ENCODE data around the gene XDH. TPM values are rescaled to one million over a fixed set of nuclear protein-coding genes. Genes with fewer than 3 reads are reported as not detected.

The XDH gene
- total and polyA plus RNA-seq, 9 of the 15 experiments (the other 6 are each of a cell fraction or from before 2014, with no cell fraction given): 0.04 to 0.06 TPM; not detected in 7

- H3K9me1 ChIP-seq (ENCODE audit: control insufficient read depth, insufficient read depth, low read length): no peaks in the 10 kb centered on the region
- peaks cover 0 to 16% of the 10 kb centered on the region in 2 experiments; a peak in 2 of 5 replicates for H3K27me3 ChIP-seq (ENCODE audit: control insufficient read depth in 2 of 2, insufficient read depth in 2 of 2, low read length in 2 of 2)
- no peak overlapping the region for H2AFZ ChIP-seq (ENCODE audit: low read depth, low read length)
- ATAC-seq (no peak), DNase-seq (ENCODE audit: extremely low read depth in 1 of 4, low spot score in 3 of 4) (no peak), FAIRE-seq (no peak)
- CTCF ChIA-PET (ENCODE audit: low intra/inter-chr PET ratio): no interaction called here
- POLR2A ChIA-PET: interaction anchor here (0.7 kb wide), 1 partner anchor 16 kb away, joined by 3 read pairs; no protein-coding TSS in a partner anchor
- H3K27ac ChIP-seq (ENCODE audit: extremely low read depth, low read depth, low read length): no peak overlapping the region
- 0% methylated on average over 4 of the region's 7 CpGs for WGBS (ENCODE audit: insufficient coverage, low coverage, missing lambda C conversion rate)
- no peak overlapping the region for H3K4me2 ChIP-seq (ENCODE audit: insufficient read depth, low read length)
- H3K36me3 ChIP-seq (ENCODE audit: control insufficient read depth, insufficient read depth, low read length): no peaks in the 10 kb centered on the region
- BruUV-seq (replicated peaks): no TSS peak
- no peaks in the 10 kb centered on the region for H3K79me2 ChIP-seq (ENCODE audit: control insufficient read depth, insufficient read depth, low read length)
- intact Hi-C loops (cut with micrococcal nuclease) (no loop called here), in situ Hi-C loops (cut with MboI) (no loop called here)
- H4K20me1 ChIP-seq (replicated peaks; ENCODE audit: control insufficient read depth, insufficient read depth, low read length): 0 out of 2 replicates have a peak, but pooled peaks cover 3% of the 10 kb centered on the region
- no peak overlapping the region for H3K9ac ChIP-seq (ENCODE audit: insufficient read depth in 1 of 2, low read depth in 2 of 2, low read length in 2 of 2)
- no peaks in the 10 kb centered on the region for H3K9me3 ChIP-seq (replicated peaks; ENCODE audit: control insufficient read depth, insufficient read depth, low read depth, low read length)
- H3K4me1 ChIP-seq (replicated peaks in 1 of 2; ENCODE audit: control insufficient read depth in 2 of 2, insufficient read depth in 2 of 2, low read length in 2 of 2): no peaks in the 10 kb centered on the region
- no peak overlapping the region for H3K4me3 ChIP-seq
- TF ChIP-seq MAZ (CRISPR knock-in tag; conservative IDR thresholded peaks at IDR 0.05 in 1 of 2, IDR thresholded peaks at IDR 0.05 in 1 of 2) (no peak), TCF3 (CRISPR knock-in tag; IDR thresholded peaks at IDR 0.05) (no peak), IRF2 (CRISPR knock-in tag; IDR thresholded peaks at IDR 0.05) (no peak), ZNF133 (CRISPR knock-in tag; IDR thresholded peaks at IDR 0.05) (no peak), NUFIP1 (IDR thresholded peaks at IDR 0.05; ENCODE audit: partially characterized antibody) (no peak), SAFB (IDR thresholded peaks at IDR 0.05; ENCODE audit: borderline replicate concordance, low read depth, low read length) (no peak), U2AF1 (optimal IDR thresholded peaks at IDR 0.05; ENCODE audit: low read depth, low read length) (no peak), ZNF77 (CRISPR knock-in tag; IDR thresholded peaks at IDR 0.05) (no peak), TAF15 (IDR thresholded peaks at IDR 0.05; ENCODE audit: low read depth, low read length) (no peak), ELF1 (tag; IDR thresholded peaks at IDR 0.05) (no peak), GABPA (tag; conservative IDR thresholded peaks at IDR 0.05; ENCODE audit: low read depth) (no peak), SRSF3 (IDR thresholded peaks at IDR 0.05; ENCODE audit: insufficient read depth, low read length) (no peak)
- TF ChIP-seq, protein P1, sequence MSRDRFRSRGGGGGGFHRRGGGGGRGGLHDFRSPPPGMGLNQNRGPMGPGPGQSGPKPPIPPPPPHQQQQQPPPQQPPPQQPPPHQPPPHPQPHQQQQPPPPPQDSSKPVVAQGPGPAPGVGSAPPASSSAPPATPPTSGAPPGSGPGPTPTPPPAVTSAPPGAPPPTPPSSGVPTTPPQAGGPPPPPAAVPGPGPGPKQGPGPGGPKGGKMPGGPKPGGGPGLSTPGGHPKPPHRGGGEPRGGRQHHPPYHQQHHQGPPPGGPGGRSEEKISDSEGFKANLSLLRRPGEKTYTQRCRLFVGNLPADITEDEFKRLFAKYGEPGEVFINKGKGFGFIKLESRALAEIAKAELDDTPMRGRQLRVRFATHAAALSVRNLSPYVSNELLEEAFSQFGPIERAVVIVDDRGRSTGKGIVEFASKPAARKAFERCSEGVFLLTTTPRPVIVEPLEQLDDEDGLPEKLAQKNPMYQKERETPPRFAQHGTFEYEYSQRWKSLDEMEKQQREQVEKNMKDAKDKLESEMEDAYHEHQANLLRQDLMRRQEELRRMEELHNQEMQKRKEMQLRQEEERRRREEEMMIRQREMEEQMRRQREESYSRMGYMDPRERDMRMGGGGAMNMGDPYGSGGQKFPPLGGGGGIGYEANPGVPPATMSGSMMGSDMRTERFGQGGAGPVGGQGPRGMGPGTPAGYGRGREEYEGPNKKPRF (IDR thresholded peaks at IDR 0.05; ENCODE audit: low read depth, low read length): no peak
These were observed 28.4 kb downstream of the XDH start for GRCh38 chr2:31386172-31386571.

Data from K562 (cell line).